OCI-LY1 (cell line): ENCODE results near the gene LRP5.

Experiments
- H2AFZ ChIP-seq: fragments of 200-600 bp; sonication (generic), shearing (Covaris generic); 2 replicates; pipeline ENCODE4 v1.6.0; 2014; ENCODE audit warnings: antibody characterized with exemption, mild to moderate bottlenecking, low read length
- H3F3A ChIP-seq: fragments of 200-600 bp; sonication (generic), shearing (Covaris generic); 2 replicates; pipeline ENCODE4 v1.6.0; 2014; ENCODE audit warnings: mild to moderate bottlenecking, antibody characterized with exemption, low read length, moderate library complexity; ENCODE audit not compliant: insufficient read depth
- H3K27ac ChIP-seq: fragments of 200-600 bp; sonication (generic); 2 replicates; pipeline ENCODE4 v1.5.1; 2014; ENCODE audit warnings: low read length, mixed run types, mild to moderate bottlenecking, low read depth; ENCODE audit not compliant: poor library complexity, severe bottlenecking
- H3K27me3 ChIP-seq: fragments of 200-600 bp; sonication (generic); 2 replicates; pipeline ENCODE4 v1.6.0; 2014; ENCODE audit warnings: antibody characterized with exemption, mild to moderate bottlenecking, low read length, moderate library complexity; ENCODE audit not compliant: insufficient read depth
- H3K36me3 ChIP-seq: fragments of 200-600 bp; sonication (generic); 2 replicates; pipeline ENCODE4 v1.6.1; 2014; ENCODE audit warnings: mild to moderate bottlenecking, antibody characterized with exemption, low read length, moderate library complexity, mixed read lengths; ENCODE audit not compliant: insufficient read depth
- H3K4me1 ChIP-seq: fragments of 200-600 bp; sonication (generic); 2 replicates; pipeline ENCODE4 v1.5.1; 2014; ENCODE audit warnings: mild to moderate bottlenecking, low read length, moderate library complexity; ENCODE audit not compliant: insufficient read depth, severe bottlenecking
- H3K4me2 ChIP-seq: fragments of 200-600 bp; sonication (generic), shearing (Covaris generic); 2 replicates; pipeline ENCODE4 v1.6.1; 2014; ENCODE audit warnings: low read length
- H3K4me3 ChIP-seq: fragments of 200-600 bp; sonication (generic); 2 replicates; pipeline ENCODE4 v1.5.1; 2014; ENCODE audit warnings: low read length, low read depth, mild to moderate bottlenecking, mixed read lengths; ENCODE audit not compliant: poor library complexity, severe bottlenecking
- H3K79me2 ChIP-seq: fragments of 200-600 bp; shearing (Covaris generic); 2 replicates; pipeline ENCODE4 v1.6.1; 2016; ENCODE audit warnings: mixed run types, low read length, mixed read lengths; ENCODE audit not compliant: insufficient read depth
- H3K9ac ChIP-seq: fragments of 200-600 bp; sonication (generic), shearing (Covaris generic); 2 replicates; pipeline ENCODE4 v1.6.1; 2014; ENCODE audit warnings: mild to moderate bottlenecking, low read length, mixed read lengths
- H3K9me2 ChIP-seq: fragments of 200-600 bp; sonication (generic), shearing (Covaris generic); 2 replicates; pipeline ENCODE4 v1.6.1; 2014; ENCODE audit warnings: low read depth, mild to moderate bottlenecking, low read length, mixed read lengths
- H3K9me3 ChIP-seq: fragments of 200-600 bp; shearing (Covaris generic); 2 replicates; pipeline ENCODE4 v1.6.1; 2014; ENCODE audit warnings: low read length, mixed read lengths
- H4K20me1 ChIP-seq: fragments of 200-600 bp; sonication (generic), shearing (Covaris generic); 2 replicates; pipeline ENCODE4 v1.6.0; 2016; ENCODE audit warnings: mild to moderate bottlenecking, low read length; ENCODE audit not compliant: insufficient read depth
- CTCF ChIP-seq: fragments of 200-600 bp; sonication (generic), shearing (Covaris generic); IDR thresholded peaks from 2 replicates; pipeline ENCODE4 v1.5.1; 2017; ENCODE audit warnings: mild to moderate bottlenecking, antibody characterized with exemption, low read length, moderate library complexity, mixed read lengths
- EZH2 ChIP-seq: fragments of 200-600 bp; sonication (generic), shearing (Covaris generic); IDR thresholded peaks from 2 replicates; pipeline ENCODE4 v1.8.0; 2017; ENCODE audit warnings: borderline replicate concordance, mixed run types, mild to moderate bottlenecking, antibody characterized with exemption, low read length, moderate library complexity, mixed read lengths

The LRP5 gene

GRCh38 chr11:68267881-68268240, 44.5 kb upstream of the LRP5 start:
- no peaks in the 10 kb centered on the region for H3K9me3 ChIP-seq
- no peaks in the 10 kb centered on the region for H4K20me1 ChIP-seq
- no peak overlapping the region for H2AFZ ChIP-seq
- H3K4me3 ChIP-seq: no peak overlapping the region
- peaks cover 48% of the 10 kb centered on the region for H3K36me3 ChIP-seq
- no peak overlapping the region for H3K9ac ChIP-seq
- no peak overlapping the region for H3K4me2 ChIP-seq
- H3K27me3 ChIP-seq: no peaks in the 10 kb centered on the region
- H3K4me1 ChIP-seq: peaks cover 57% of the 10 kb centered on the region
- H3F3A ChIP-seq: peaks cover 6% of the 10 kb centered on the region; the same call in 1 of the 2 replicates
- no peaks in the 10 kb centered on the region for H3K9me2 ChIP-seq
- no peaks in the 10 kb centered on the region for H3K79me2 ChIP-seq
- TF ChIP-seq EZH2 (no peak), CTCF (no peak)
- H3K27ac ChIP-seq: peak overlapping the region; percentile 99

- Histone ChIP-seq H2AFZ (no peak overlapping the region), H3K27ac (peak overlapping the region; percentile 8), H3K4me1 (peaks cover 64% of the 10 kb centered on the region), H3K4me3 (no peak overlapping the region), H3K4me2 (peak overlapping the region; percentile 85), H3K9me3 (no peaks in the 10 kb centered on the region), H3F3A (peaks cover 9% of the 10 kb centered on the region; the same call in 1 of the 2 replicates), H4K20me1 (no peaks in the 10 kb centered on the region), H3K9me2 (no peaks in the 10 kb centered on the region), H3K36me3 (peaks cover 33% of the 10 kb centered on the region), H3K79me2 (no peaks in the 10 kb centered on the region), H3K9ac (no peak overlapping the region), H3K27me3 (no peaks in the 10 kb centered on the region)
- no peak for TF ChIP-seq EZH2
- no peak for TF ChIP-seq CTCF
Observed at GRCh38 chr11:68269414-68270081, 42.8 kb upstream of the LRP5 start.

GRCh38 chr11:68270196-68271022, 42.0 kb upstream of the LRP5 start:
- H3K27ac ChIP-seq: peak overlapping the region; percentile 62
- H2AFZ ChIP-seq: no peak overlapping the region
- peak overlapping the region; percentile 85 for H3K4me2 ChIP-seq
- H3F3A ChIP-seq: peaks cover 9% of the 10 kb centered on the region; the same call in 1 of the 2 replicates
- H3K27me3 ChIP-seq: no peaks in the 10 kb centered on the region
- peak overlapping the region; percentile 92 for H3K4me3 ChIP-seq
- no peaks in the 10 kb centered on the region for H3K9me3 ChIP-seq
- H3K9me2 ChIP-seq: no peaks in the 10 kb centered on the region
- TF ChIP-seq CTCF (no peak), EZH2 (no peak)
- peak overlapping the region; percentile 89 for H3K9ac ChIP-seq
- no peaks in the 10 kb centered on the region for H3K79me2 ChIP-seq
- peaks cover 64% of the 10 kb centered on the region for H3K4me1 ChIP-seq
- no peaks in the 10 kb centered on the region for H4K20me1 ChIP-seq
- H3K36me3 ChIP-seq: peaks cover 29% of the 10 kb centered on the region
